Heart left ventricle (tissue), 16 donors: ENCODE data around the gene ERBIN. TPM values are rescaled to one million over a fixed set of nuclear protein-coding genes. Genes with fewer than 3 reads are reported as not detected.

Experiments used
- ATAC-seq, 4 donors: fragments of 200-7000 bp; cut with Tn5 transposase; one replicate each; pipeline ENCODE4 v1.9.1; 2020 to 2022; ENCODE audit warnings: moderate library complexity in 4 of 4, mild to moderate bottlenecking in 3 of 4, moderate number of reproducible peaks in 1 of 4
- DNase-seq, 5 donors: peaks; one replicate each; pipeline ENCODE4 v3.0.0-alpha.2; 2020
- H3K27ac ChIP-seq, 12 donors: fragments of 200-600 bp; sonication (generic) in 4 of 12; one replicate each; pipeline versions ENCODE4 v1.5.0 to v1.8.0; 2016 to 2022; ENCODE audit warnings: mild to moderate bottlenecking in 2 of 12
- H3K27me3 ChIP-seq, 9 donors: fragments of 200-600 bp; sonication (generic) in 2 of 9; one replicate each; pipeline versions ENCODE4 v1.5.1 to v1.8.0; 2016 to 2022; ENCODE audit warnings: mild to moderate bottlenecking in 3 of 9
- H3K36me3 ChIP-seq, 9 donors: fragments of 200-600 bp; sonication (generic) in 2 of 9; one replicate each; pipeline versions ENCODE4 v1.5.0 to v1.8.0; 2018 to 2022; ENCODE audit warnings: mild to moderate bottlenecking in 2 of 9
- H3K4me1 ChIP-seq, 12 donors: fragments of 200-600 bp; sonication (generic) in 4 of 12; one replicate each; pipeline versions ENCODE4 v1.5.0 to v1.8.0; 2016 to 2022; ENCODE audit warnings: mild to moderate bottlenecking in 3 of 12
- H3K4me3 ChIP-seq, 12 donors: fragments of 200-600 bp; sonication (generic) in 4 of 12; one replicate each; pipeline versions ENCODE4 v1.5.0 to v1.8.0; 2017 to 2022; ENCODE audit warnings: mild to moderate bottlenecking in 9 of 12, moderate library complexity in 4 of 12
- H3K9me3 ChIP-seq, 12 donors: fragments of 200-600 bp; sonication (generic) in 4 of 12; one replicate each; pipeline versions ENCODE4 v1.5.0 to v1.8.0; 2016 to 2022; ENCODE audit warnings: mild to moderate bottlenecking in 1 of 12
- CTCF ChIP-seq, 12 donors: fragments of 200-600 bp; sonication (generic) in 4 of 12; IDR thresholded peaks; one replicate each; pipeline versions ENCODE4 v1.5.0 to v1.8.0; 2018 to 2022; ENCODE audit warnings: antibody characterized with exemption in 12 of 12, mild to moderate bottlenecking in 5 of 12
- POLR2A ChIP-seq, 2 donors: fragments of 450-650 bp; IDR thresholded peaks; one replicate each; pipeline ENCODE4 v1.6.1; 2017; ENCODE audit warnings: antibody characterized with exemption in 2 of 2, mild to moderate bottlenecking in 2 of 2, moderate library complexity in 2 of 2
- WGBS, 4 donors: extraction: QIAGEN DNeasy Blood & Tissue Kit in 2 of 4; methylation state at CpG; one replicate each; pipeline versions ENCODE4 v1.1.5 to v1.1.7; 2013 to 2018; 5-methylcytosine and 5-hydroxymethylcytosine counted together
- intact Hi-C, 10 donors: fragments of 100-400 bp; cut with DNase I; formaldehyde crosslinking; loops; one replicate each; pipeline versions ENCODE4 v1.11.1 to v1.14.2; 2022
- polyA plus RNA-seq, 2 donors: library from polyadenylated mRNA; stranded (reverse); fragments of 200-250 nt; gene quantifications; one replicate each; pipeline ENCODE4 v1.2.3, GENCODE V29; 2013
- total RNA-seq, 9 donors: library from RNA; depleted of rRNA in 2 of 9; stranded (reverse); fragments of >200 nt in 2 of 9; fragmentation: NEBNext Ultra II Directional in 3 of 9; extraction: Animal tissue kit (Norgen Biotek cat#: 25700) in 3 of 9; gene quantifications; one replicate each; pipeline versions ENCODE4 v1.1.0 to v1.2.4, GENCODE V29; 2016 to 2023
- donor health status: ischemic (EF 13 %, LVEDD 7.1; RV severe dilation, severe dysfunction).
- donor health status: healthy with polysubstance abuse.
- donor health status: DM: no; HTN: yes; CAD: no.
- donor health status: DM: no; HTN: no; CAD: no.
- donor health status: ischemic (EF 25% LVEDD 6.9; RV normal size, moderate dysfunction).
- donor health status: ischemic (EF 25% LVEDD 5.7; RV mildly dilated, moderate dysfunction).
- donor health status: healthy.
- donor health status: DM: yes; HTN: yes; CAD: no.
- donor health status: ischemic (EF 35%, LVEDD 5.7; RV mildly dilated, moderate dysfunction).
- donor health status: nonischemic (EF 11% LVEDD 7.7; RV severe dilation, severe dysfunction).
- donor health status: DM: yes; HTN: yes; CAD: no.
- donor health status: PGD.
- donor health status: ischemic (EF 29% LVEDD 5.4; RV normal size, mild dysfunction).
- donor health status: nonischemic (EF 23%, LVEDD 6.1; RV moderate dilation, normal function).

Gene ERBIN
- total and polyA plus RNA-seq, 11 donors, result 6.7 to 59.1 (median 37.5) TPM

GRCh38 chr5:65967288-65968066, 41.1 kb downstream of the ERBIN start:
- intact Hi-C loops, result no loop called here
- no peak for TF ChIP-seq CTCF (IDR thresholded peaks at IDR 0.05)
- no peak for TF ChIP-seq POLR2A (IDR thresholded peaks at IDR 0.05)
- DNase-seq, result no peak

GRCh38 chr5:65969539-65970393, 43.4 kb downstream of the ERBIN start:
- DNase-seq (no peak), ATAC-seq (no peak)
- intact Hi-C loops, result no loop called here
- 45 to 52% (median 48%) methylated on average over 2 of the region's 2 CpGs for WGBS, 4 donors
- H3K9me3 ChIP-seq, result peaks cover 0 to 5% (median 0%) of the 10 kb centered on the region in 12 donors
- H3K27ac ChIP-seq, result no peak overlapping the region
- peak overlapping the region in 1 of 12 donors; percentile 1 for H3K4me3 ChIP-seq
- H3K36me3 ChIP-seq, result no peaks in the 10 kb centered on the region
- no peaks in the 10 kb centered on the region for H3K27me3 ChIP-seq
- H3K4me1 ChIP-seq, result peaks cover 0 to 67% (median 50%) of the 10 kb centered on the region in 12 donors
- TF ChIP-seq CTCF (IDR thresholded peaks at IDR 0.05) (no peak), POLR2A (IDR thresholded peaks at IDR 0.05) (no peak)

More at GRCh38 chr5:65967288-65968066, 41.1 kb downstream of the ERBIN start:
- H3K9me3 ChIP-seq, result no peaks in the 10 kb centered on the region
- peak in 1 of 4 donors; percentile 49 for ATAC-seq
- H3K4me1 ChIP-seq, result peaks cover 0 to 71% (median 54%) of the 10 kb centered on the region in 12 donors
- H3K27ac ChIP-seq, result no peak overlapping the region
- H3K36me3 ChIP-seq, result no peaks in the 10 kb centered on the region
- H3K4me3 ChIP-seq, result no peak overlapping the region
- no peaks in the 10 kb centered on the region for H3K27me3 ChIP-seq
- 68 to 75% (median 70%) methylated on average over 7 of the region's 7 CpGs for WGBS, 4 donors

GRCh38 chr5:65970481-65971367, 44.3 kb downstream of the ERBIN start:
- Histone ChIP-seq H3K4me1 (peaks cover 0 to 63% (median 47%) of the 10 kb centered on the region in 12 donors), H3K27ac (no peak overlapping the region), H3K36me3 (no peaks in the 10 kb centered on the region), H3K27me3 (no peaks in the 10 kb centered on the region), H3K4me3 (no peak overlapping the region), H3K9me3 (peaks cover 0 to 5% (median 0%) of the 10 kb centered on the region in 12 donors)
- 55 to 66% (median 58%) methylated on average over 7 of the region's 7 CpGs for WGBS, 4 donors
- TF ChIP-seq POLR2A (IDR thresholded peaks at IDR 0.05) (no peak), CTCF (IDR thresholded peaks at IDR 0.05) (no peak)
- no peak for DNase-seq
- peak in 1 of 4 donors; percentile 28 for ATAC-seq
- intact Hi-C loops, result no loop called here
